GM21786 (cell line): ENCODE measurements around the gene ZNF100.
"Not testable (repeated sequence)": the region's sequence is repeated elsewhere in the genome, so short reads cannot be mapped to it uniquely, and the experiment has no call there.

Experiments
- ATAC-seq: cut with Tn5 transposase; IDR thresholded peaks from one replicate; pipeline ENCODE4 v1.9.1; 2021; ENCODE audit not compliant: unreplicated experiment

Gene ZNF100

DNA sequence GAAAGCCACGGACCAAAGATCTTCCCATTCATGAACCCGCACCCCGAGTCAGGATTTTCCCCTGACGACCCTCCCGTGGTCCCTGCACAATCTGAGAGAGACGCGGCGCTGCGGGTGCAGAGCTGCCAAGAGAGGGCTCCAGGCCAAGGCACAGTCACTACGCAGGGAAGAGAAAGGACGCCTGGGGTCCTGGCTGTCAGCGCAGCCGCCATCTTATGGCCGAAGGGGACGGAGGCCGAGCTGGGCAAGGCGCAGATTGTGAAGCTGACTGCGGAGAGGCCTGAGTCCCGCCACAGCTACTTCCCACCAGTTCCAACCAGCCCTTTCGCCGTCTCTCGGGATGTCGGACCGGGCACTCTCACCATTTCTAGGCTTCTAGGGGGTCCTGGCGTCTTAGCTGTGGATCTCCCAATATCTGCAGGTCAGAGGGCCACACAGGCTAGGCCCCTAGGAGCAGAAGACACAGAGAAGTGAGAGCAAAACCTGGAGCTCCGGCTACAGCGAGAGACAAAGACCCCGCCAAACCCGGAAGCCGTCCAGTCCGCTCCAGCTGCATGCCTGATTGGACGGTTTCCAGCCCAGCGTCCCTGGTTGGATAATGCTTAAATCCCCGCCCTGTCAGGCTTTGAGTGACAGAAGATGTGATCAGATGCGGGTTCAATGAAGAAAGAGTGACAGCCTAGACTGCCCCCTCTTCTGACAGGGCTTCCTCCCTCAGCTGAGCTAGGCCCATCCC is at the start of gene ZNF100:
TSS of gene ZNF100 (minus strand) at position 515 of the 736 bp plus-strand sequence. CDS start at position 365, 150 bp downstream.
- peak; percentile 95 for ATAC-seq

DNA sequence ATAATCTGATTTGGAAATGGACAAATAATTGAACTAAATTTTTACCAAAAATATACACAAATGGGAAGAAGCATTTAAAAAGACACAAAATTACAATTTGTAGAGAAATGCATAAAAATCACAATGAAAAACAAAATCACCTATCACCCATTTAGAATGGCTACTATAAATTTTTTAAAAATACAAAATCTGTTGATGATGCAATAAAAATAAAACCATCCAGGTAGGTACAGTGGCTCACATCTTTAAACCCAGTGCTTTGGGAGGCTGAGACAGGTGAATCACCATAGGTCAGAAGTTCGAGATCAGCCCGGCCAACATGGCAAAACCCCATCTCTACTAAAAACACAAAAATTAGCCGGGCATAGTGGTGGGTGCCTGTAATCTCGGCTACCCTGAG is 45.1 kb upstream of the ZNF100 start:
- no peak for ATAC-seq

DNA sequence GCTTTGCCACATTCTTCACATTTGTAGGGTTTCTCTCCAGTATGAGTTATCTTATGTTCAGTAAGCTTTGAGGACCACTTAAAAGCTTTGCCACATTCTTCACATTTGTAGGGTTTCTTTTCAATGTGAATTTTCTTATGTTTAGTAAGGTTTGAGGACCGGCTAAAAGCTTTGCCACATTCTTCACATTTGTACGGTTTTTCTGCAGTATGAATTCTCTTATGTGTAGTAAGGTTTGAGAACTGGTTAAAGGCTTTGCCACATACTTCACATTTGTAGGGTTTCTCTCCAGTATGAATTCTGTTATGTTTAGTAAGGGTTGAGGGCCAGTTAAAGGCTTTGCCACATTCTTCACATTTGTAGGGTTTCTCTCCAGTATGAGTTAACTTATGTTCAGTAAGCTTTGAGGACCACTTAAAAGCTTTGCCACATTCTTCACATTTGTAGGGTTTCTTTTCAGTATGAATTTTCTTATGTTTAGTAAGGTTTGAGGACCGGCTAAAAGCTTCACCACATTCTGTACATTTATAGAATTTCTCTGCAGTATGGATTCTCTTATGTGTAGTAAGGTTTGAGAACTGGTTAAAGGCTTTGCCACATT is 41.1 kb upstream of the ZNF100 start:
- ATAC-seq, result not testable (repeated sequence)

DNA sequence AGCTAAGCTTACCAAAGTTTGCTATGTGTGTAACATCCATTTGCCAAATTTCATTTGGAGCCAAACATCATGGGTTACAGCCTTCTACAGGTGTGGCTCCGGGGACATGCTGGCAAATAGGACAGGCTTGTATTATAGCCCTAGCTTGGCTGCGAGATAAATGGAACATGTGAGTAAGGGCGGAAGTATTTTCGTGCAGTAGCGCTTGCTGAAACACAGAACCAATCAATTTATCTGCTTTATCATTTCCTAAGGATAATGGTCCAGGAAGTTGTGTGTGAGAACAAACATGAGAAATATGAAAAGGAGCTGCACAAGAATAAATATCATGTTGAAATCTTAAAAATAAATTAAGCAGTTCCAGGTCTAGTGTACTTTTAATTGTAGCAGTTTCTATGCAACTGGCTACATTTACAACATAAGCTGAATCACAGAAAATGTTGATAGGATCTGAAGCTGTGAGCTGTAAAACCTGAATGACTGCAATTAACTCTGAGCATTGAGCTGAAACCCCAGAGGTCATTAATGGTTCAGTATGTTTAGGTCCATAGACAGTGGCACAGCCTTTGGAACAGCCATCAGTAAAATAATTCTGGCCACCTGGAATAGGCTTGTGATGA is 22.2 kb upstream of the ZNF100 start:
- no peak for ATAC-seq

DNA sequence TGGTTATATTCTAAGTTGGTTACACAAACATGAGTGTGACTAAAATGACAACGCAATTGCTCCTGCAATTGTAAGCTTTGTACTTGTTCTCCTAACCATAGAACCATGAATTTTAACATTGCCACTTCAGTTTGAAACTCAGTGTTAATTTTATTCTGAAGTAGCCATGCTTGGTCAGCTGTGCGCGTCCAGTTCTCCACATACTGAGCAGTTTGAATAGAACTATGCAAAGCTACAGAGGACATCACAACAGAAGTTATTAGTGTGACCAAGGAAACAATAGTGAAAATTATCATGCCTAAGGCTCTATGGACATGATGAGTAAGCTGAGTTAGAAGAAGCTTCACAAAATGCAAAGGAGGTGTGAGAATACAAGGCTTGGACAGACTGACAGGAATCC is 19.6 kb upstream of the ZNF100 start:
- ATAC-seq, result no peak

DNA sequence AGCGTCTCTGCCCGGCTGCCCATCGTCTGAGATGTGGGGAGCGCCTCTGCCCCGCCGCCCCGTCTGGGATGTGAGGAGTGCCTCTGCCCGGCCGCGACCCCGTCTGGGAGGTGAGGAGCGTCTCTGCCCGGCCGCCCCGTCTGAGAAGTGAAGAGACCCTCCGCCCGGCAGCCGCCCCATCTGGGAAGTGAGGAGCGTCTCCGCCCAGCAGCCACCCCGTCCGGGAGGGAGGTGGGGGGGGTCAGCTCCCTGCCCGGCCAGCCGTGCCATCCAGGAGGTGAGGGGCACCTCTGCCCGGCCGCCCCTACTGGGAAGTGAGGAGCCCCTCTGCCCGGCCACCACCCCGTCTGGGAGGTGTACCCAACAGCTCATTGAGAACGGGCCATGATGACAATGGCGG is 8.4 kb upstream of the ZNF100 start:
- not testable (repeated sequence) for ATAC-seq

DNA sequence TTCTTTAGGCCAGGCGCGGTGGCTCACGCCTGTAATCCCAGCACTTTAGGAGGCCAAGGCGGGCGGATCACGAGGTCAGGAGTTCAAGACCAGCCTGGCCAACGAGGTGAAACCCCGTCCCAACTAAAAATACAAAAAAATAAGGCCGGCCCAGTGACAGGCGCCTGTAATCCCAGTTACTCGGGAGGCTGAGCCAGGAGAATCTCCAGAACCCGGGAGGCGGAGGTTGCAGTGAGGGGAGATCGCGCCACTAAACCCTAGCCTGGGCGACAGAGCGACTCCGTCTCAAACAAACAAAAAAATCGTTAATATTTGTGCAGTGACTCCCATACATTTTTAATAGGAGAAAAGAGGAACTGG is 694 bp downstream of the ZNF100 start:
- ATAC-seq, result not testable (repeated sequence)

DNA sequence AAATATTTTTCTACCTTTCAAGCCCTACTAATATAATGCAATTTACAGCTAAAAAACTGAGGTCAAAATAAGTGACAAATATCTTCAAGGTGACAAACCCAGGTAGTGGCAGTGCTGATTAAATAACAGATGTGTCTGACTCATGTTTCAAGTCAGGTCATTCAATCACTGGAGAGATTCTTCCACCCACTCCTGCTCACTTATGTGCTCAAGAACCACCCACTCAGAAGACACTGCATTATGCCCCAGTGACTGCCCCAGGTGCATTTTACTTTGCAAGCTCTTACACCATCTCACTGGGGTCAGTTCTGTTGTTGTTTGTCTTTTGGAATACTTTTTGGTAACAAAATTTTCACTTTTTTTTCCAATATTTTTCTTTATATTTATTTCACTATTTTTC is 2.2 kb downstream of the ZNF100 start:
- no peak for ATAC-seq

DNA sequence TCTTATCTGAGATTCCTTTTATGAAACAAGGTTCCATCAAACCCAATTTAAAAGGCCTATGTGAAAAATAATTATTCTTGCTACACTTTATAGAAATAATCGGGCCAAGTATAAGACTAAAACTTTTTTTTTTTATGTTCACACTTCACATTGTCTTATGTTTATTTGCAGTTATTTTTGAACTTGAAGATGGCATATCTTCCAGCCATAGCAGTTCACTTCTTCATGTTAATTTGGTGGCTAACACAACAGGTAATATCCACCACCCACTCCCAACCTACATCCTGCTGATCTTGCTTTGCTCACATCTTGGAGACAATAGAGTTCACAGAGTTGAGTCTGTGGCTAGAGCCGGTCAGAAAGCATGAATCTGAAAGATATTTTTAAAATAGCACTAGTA is 5.8 kb downstream of the ZNF100 start:
- not testable (repeated sequence) for ATAC-seq

DNA sequence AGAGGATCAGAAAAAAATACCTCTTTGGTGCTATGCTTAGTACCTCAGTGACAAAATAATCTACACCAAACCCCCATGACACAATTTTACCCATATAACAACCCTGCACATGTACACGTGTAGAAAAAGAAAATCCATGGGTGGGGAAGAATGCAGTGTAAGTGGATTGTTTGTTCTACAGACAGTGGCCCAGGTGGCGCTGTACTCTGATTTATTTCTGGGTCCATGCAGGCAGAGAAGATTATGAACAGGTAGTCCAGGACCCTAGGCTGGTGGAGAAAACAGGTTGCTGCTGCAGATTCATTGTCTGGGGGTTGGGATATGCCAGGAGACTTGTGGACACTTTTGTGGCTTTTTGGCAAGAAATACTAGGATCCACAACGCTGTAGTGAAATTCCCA is 9.1 kb downstream of the ZNF100 start:
- ATAC-seq, result no peak

DNA sequence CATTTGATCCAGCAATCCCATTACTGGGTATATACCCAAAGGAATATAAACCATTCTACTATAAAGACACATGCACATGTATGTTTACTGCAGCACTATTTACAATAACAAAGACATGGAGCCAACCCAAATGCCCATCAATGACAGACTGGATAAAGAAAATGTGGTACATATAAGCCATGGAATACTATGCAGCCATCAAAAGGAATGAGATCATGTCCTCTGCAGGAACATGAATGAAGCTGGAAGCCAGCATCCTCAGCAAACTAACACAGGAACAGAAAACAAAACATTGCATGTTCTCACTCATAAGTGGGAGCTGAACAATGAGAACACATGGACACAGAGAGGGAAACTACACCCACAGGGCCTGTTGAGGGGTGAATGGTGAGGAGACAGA is 11.8 kb downstream of the ZNF100 start:
- ATAC-seq, result not testable (repeated sequence)

DNA sequence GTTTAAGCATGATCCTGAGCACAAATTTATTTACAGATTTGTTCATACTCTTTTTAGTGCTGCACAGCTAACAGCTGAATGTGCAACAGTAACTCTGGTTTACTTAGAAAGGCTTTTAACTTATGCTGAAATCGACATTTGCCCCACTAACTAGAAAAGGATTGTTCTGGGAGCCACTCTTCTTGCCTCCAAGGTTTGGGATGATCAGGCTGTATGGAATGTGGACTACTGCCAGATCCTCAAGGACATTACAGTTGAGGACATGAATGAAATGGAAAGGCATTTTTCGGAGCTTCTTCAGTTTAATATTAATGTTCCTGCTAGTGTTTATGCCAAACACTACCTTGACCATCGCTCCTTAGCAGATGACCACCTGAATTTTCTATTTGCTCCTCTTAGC is 16.0 kb downstream of the ZNF100 start:
- no peak for ATAC-seq

DNA sequence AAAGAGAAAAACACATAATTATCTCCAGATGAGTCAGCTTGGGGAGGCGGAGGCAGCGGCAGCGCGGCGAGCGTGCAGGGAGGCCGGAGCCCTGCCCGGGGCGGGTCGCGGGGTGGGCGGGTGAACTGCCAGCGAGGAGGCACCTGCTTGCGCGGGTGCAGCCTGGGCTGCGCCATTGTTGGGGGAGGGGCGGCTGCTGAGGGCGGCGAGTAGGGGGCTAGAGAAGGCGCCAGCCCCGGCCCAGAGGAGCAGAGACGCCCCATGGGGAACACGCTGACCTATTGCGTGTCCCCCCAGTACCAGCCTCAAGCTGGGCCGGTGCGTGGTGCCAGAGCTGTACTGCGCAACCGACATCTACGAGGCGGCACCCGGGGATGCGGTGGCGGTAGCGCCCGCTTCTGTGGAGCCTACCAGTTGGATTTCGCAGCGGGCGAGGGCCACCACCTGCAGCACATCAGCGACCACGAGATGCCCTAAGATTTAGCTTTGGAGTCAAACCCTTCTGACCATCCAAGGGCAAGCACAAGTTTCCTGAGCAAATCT is 16.7 kb downstream of the ZNF100 start:
- ATAC-seq, result no peak

DNA sequence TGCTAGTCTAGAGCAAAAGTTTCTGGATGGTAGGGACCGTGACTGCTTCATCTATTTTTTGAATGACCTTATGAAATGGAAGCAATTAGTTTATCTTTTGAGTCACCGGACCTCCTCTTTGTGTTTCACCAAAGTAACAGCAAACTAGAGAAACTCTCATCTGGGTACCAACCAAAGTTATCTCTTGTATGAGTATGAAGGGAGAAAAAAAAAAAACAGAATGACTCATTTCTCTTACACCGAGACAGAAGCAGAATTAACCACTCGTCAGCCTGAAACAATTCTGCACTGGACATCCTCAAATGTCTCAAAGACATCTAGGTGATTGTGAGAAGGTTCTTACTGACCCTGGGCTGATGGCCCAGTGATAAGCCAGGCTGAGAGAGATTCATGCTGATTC is 18.3 kb downstream of the ZNF100 start:
- no peak for ATAC-seq

DNA sequence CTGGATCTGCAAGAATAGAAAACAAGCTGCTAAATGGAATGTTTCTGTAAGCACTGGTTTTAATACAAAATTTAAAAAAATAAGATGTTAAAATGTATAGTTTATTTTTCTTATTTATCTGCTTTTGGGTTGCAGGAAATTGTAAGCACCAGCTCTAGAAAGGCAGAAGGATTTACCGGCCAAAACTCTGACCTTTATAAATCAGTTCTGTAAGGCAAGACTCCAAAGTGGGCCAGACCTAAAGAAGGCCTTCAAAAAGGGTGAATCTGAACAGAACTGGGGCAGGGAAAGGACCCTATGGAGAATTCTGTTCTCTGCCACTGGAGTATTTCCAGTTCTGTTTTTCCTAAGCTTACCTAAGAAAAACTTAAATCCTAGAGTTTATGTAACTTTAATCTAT is 19.3 kb downstream of the ZNF100 start:
- no peak for ATAC-seq

DNA sequence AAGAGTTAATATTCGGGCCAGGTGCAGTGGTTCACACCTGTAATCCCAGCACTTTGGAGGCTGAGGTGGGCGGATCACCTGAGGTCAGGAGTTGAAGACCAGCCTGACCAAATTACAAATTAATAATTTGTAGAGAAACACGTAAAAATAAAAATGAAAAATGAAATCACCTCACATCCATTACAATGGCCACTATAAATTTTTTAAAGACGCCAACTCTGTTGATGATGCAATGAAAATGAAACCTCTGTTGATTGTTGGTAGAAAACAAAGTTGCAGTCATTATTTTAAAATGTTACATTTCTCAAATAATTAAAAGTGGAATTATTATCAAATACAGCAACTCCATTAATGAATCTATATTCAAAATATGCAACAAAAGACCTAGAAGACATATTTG is 26.8 kb downstream of the ZNF100 start:
- no peak for ATAC-seq

DNA sequence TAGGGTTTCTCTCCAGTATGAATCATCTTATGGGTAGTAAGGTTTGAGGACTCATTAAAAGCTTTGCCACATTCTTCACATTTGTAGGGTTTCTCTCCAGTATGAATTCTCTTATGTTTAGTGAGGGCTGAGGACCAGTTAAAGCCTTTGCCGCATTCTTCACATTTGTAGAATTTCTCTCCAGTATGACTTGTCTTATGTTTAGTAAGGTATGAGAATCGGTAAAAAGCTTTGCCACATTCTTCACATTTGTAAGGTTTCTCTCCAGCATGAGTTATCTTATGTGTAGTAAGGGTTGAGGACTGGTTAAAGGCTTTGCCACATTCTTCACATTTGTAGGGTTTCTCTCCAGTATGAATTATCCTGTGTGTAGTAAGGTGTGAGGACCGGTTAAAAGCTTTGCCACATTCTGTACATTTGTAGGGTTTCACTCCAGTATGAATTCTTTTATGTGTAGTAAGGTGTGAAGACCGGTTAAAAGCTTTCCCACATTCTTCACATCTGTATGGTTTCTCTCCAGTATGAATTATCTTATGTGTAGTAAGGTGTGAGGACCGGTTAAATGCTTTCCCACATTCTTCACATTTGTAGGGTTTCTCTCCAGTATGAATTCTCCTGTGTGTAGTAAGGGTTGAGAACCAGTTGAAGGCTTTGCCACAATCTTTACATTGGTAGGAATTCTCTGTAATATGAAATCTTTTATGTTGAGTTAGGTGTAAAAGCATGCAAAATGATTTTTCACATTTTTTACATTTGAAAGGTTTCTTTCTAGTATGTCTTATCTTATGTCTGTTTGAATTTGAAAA is 40.2 kb downstream of the ZNF100 start:
- not testable (repeated sequence) for ATAC-seq

DNA sequence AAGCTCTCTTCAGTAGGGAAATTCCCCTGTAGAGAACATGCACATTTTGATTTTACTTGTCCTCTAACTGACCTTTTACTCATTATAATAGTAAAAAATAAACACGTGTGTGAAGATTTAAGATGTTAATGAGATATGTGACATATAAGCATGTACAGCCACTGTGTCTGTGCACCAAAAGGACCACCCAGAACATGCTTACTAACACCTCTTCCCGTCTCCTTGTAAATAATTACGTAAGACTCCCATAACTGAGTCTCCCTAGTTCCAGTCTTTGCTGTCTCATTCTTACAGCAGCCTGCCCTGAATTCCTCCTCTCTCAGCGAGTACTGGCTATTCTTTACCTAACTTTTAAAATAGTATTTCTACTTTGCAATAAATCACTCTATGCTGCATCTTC is 53.6 kb downstream of the ZNF100 start:
- no peak for ATAC-seq

DNA sequence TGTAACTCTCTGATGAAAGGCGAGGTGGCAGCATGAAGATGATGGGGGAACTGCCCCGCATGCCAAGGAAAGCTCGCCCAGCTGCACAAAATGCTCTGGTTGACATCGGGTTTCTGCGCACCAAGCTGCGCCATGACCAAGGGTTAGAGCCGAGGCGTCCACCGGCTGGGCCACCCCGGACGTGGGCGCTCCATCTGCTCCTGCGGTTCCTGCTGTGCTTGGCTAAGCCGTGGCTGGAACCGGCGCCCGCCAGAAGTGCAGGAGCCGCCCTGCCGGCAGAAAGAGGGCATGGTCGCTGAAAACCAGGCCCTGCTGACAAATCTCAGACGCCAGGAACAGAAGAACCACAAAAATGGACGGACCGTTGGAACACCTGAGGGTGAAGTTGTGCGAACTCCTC is 57.9 kb downstream of the ZNF100 start:
- no peak for ATAC-seq

DNA sequence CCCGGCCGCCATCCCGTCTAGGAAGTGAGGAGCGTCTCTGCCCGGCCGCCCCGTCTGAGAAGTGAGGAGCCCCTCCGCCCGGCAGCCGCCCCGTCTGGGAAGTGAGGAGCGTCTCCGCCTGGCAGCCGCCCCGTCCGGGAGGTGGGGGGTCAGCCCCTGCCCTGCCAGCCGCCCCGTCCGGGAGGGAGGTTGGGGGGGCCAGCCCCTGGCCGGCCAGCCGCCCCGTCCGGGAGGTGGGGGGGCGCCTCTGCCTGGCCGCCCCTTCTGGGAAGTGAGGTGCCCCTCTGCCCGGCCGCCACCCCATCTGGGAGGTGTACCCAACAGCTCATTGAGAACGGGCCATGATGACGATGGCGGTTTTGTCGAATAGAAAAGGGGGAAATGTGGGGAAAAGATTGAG is 59.5 kb downstream of the ZNF100 start:
- ATAC-seq, result not testable (repeated sequence)

DNA sequence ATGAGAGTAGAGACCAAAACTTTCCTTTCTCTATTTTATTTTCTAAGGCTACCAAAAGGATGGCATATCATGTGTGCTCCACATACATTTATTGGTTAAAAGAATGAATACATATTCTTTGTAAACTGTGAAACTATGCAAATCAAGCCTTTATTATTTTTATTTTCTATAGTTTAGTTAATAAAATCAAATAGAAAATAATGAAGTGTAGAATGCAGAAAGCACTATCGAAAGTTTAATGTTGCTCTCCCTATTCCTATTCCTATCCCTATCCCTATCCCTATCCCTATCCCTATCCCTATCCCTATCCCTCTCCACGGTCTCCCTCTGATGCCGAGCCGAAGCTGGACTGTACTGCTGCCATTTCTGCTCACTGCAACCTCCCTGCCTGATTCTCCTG is 60.3 kb downstream of the ZNF100 start:
- no peak for ATAC-seq
